Endothelial cell of umbilical vein (primary cell): Measurements from ENCODE around the gene ASS1. TPM values are rescaled to one million over a fixed set of nuclear protein-coding genes. Genes with fewer than 3 reads are reported as not detected.

ENCODE experiments used
- BruUV-seq: library from RNA; stranded (reverse); fragments of 400-500 nt; replicated peaks from 2 replicates; lab custom pipeline; 2021; lab: Mats Ljungman, UMichigan
- CTCF ChIA-PET: fragments of 300-600, 350-600 bp; sonication (Branson Sonifier 250); formaldehyde crosslinking; loops from one replicate; lab custom pipeline; 2021; ENCODE audit warnings: antibody characterized with exemption, inconsistent platforms; lab: Charles Lee
- POLR2A ChIA-PET: fragments of 300-600, 350-600 bp; sonication (Branson Sonifier 250); formaldehyde crosslinking; loops from one replicate; lab custom pipeline; 2021; ENCODE audit warnings: antibody characterized with exemption, inconsistent platforms; lab: Charles Lee
- DNase-seq: peaks from one replicate; pipeline ENCODE4 v3.0.0-alpha.2; 2011; ENCODE audit warnings: low read depth, low spot score
- FAIRE-seq: peaks from 2 replicates; lab custom pipeline; 2011; peaks lifted over from hg19 to GRCh38; lab: Jason Lieb, UNC
- H2AFZ ChIP-seq: 2 replicates; pipeline ENCODE4 v1.6.0; 2012; ENCODE audit warnings: low read depth, low read length, control low read depth, inconsistent platforms
- H3K27ac ChIP-seq: 2 replicates; pipeline ENCODE4 v1.5.1; 2011; ENCODE audit warnings: low read depth, mild to moderate bottlenecking, control low read depth, low read length, moderate library complexity; ENCODE audit not compliant: insufficient read depth
- H3K27me3 ChIP-seq, 2 experiments: 2 replicates each; pipeline versions ENCODE4 v1.6.0 to v1.6.1; 2011; ENCODE audit warnings: low read length in 2 of 2, mixed read lengths in 1 of 2; ENCODE audit not compliant: control insufficient read depth in 2 of 2, insufficient read depth in 2 of 2
- H3K36me3 ChIP-seq, 2 experiments: 2 replicates in 1 of 2; 3 replicates in 1 of 2; pipeline ENCODE4 v1.5.1; 2011; ENCODE audit warnings: low read length in 2 of 2, mild to moderate bottlenecking in 1 of 2, moderate library complexity in 1 of 2; ENCODE audit not compliant: control insufficient read depth in 2 of 2, insufficient read depth in 2 of 2; ENCODE audit errors: extremely low read depth in 1 of 2
- H3K4me1 ChIP-seq: 3 replicates; pipeline ENCODE4 v1.5.1; 2011; ENCODE audit warnings: mild to moderate bottlenecking, low read length; ENCODE audit not compliant: control insufficient read depth, insufficient read depth; ENCODE audit errors: extremely low read depth
- H3K4me2 ChIP-seq: 2 replicates; pipeline ENCODE4 v1.6.1; 2011; ENCODE audit warnings: low read length, control low read depth, mixed read lengths; ENCODE audit not compliant: insufficient read depth
- H3K4me3 ChIP-seq, 3 experiments: fragments of 200-600 bp in 1 of 3; sonication (generic), shearing (Covaris generic) in 1 of 3; replicated peaks in 1 of 3; 2 replicates each; pipeline ENCODE4 v1.5.1; 2011 to 2016; ENCODE audit warnings: control low read depth in 3 of 3, low read length in 3 of 3, mild to moderate bottlenecking in 2 of 3, inconsistent platforms in 1 of 3, low read depth in 1 of 3, moderate library complexity in 1 of 3; ENCODE audit not compliant: insufficient read depth in 1 of 3
- H3K79me2 ChIP-seq: 2 replicates; pipeline ENCODE4 v1.6.0; 2012; ENCODE audit warnings: low read length, inconsistent platforms; ENCODE audit not compliant: control insufficient read depth, insufficient read depth
- H3K9ac ChIP-seq: replicated peaks from 2 replicates; pipeline ENCODE3; 2011; ENCODE audit warnings: low read length, control low read depth; ENCODE audit not compliant: insufficient read depth; ENCODE audit errors: extremely low read depth
- H3K9me1 ChIP-seq: replicated peaks from 3 replicates; pipeline ENCODE4 v1.6.0; 2011; ENCODE audit warnings: mild to moderate bottlenecking, low read length; ENCODE audit not compliant: control insufficient read depth, insufficient read depth; ENCODE audit errors: extremely low read depth
- H3K9me3 ChIP-seq: replicated peaks from 2 replicates; pipeline ENCODE4 v1.5.1; 2012; ENCODE audit warnings: low read length, inconsistent platforms; ENCODE audit not compliant: control insufficient read depth, insufficient read depth
- H4K20me1 ChIP-seq: replicated peaks from 2 replicates; pipeline ENCODE3; 2011; ENCODE audit warnings: mild to moderate bottlenecking, low read length; ENCODE audit not compliant: control insufficient read depth, insufficient read depth; ENCODE audit errors: extremely low read depth
- CTCF ChIP-seq, 2 donors: IDR thresholded peaks; 1 replicate in 1 of 2; 2 replicates in 1 of 2; pipeline ENCODE4 v1.5.1; 2011; ENCODE audit warnings: low read length in 2 of 2, mild to moderate bottlenecking in 2 of 2, moderate library complexity in 2 of 2, control low read depth in 1 of 2, inconsistent platforms in 1 of 2, low read depth in 1 of 2; ENCODE audit not compliant: insufficient read depth in 1 of 2; ENCODE audit errors: extremely low read depth in 1 of 2
- EZH2 ChIP-seq: IDR thresholded peaks from 2 replicates; pipeline ENCODE4 v1.6.1; 2012; ENCODE audit warnings: borderline replicate concordance, low read depth, mild to moderate bottlenecking, moderate library complexity, low read length, inconsistent platforms; ENCODE audit not compliant: severe bottlenecking
- FOS ChIP-seq: IDR thresholded peaks from 2 replicates; pipeline ENCODE4 v1.6.1; 2011; ENCODE audit warnings: mild to moderate bottlenecking, low read length, moderate library complexity, borderline replicate concordance; ENCODE audit not compliant: insufficient read depth
- JUN ChIP-seq: IDR thresholded peaks from 2 replicates; pipeline ENCODE4 v1.6.1; 2011; ENCODE audit warnings: borderline replicate concordance, low read depth; ENCODE audit not compliant: insufficient read length, insufficient read depth
- MAX ChIP-seq: IDR thresholded peaks from 2 replicates; pipeline ENCODE4 v1.6.1; 2011; ENCODE audit not compliant: insufficient read depth, insufficient read length
- MYC ChIP-seq: IDR thresholded peaks from one replicate; pipeline ENCODE4 v1.6.1; 2011; ENCODE audit warnings: mild to moderate bottlenecking, low read depth, low read length
- dilution Hi-C: fragments of 300-500 bp; cut with MboI; formaldehyde crosslinking; loops from one replicate; pipeline ENCODE4 v1.15.0; 2019; ENCODE audit warnings: low sequenced_read_pairs; ENCODE audit not compliant: extremely low pct_ligation_motif_present
- intact Hi-C: fragments of 100-400 bp; cut with micrococcal nuclease; formaldehyde crosslinking; loops from one replicate; pipeline ENCODE4 v1.10.0; 2022
- polyA plus RNA-seq, 4 experiments: library from polyadenylated mRNA; depleted of rRNA in 3 of 4; stranded (reverse) in 3 of 4; unstranded in 1 of 4; fragments of >200 nt; gene quantifications; 2 replicates each; pipeline versions ENCODE4 v1.2.1 to v1.2.3, GENCODE V29; 2011 to 2012; ENCODE audit warnings: missing spikeins in 1 of 4
- total RNA-seq: library from RNA; stranded (reverse); gene quantifications from 2 replicates; pipeline ENCODE4 v1.2.3, GENCODE V29; 2021

Gene ASS1
- total and polyA plus RNA-seq, 2 donors (not counting 3 experiments of a cell fraction or from before 2014, with no cell fraction given) = 3.6 to 12.4 TPM

GRCh38 chr9:130418776-130419175 is 26.0 kb upstream of the ASS1 start:
- no peaks in the 10 kb centered on the region for H3K9me3 ChIP-seq
- H3K36me3 ChIP-seq = no peaks in the 10 kb centered on the region
- H3K27ac ChIP-seq = no peak overlapping the region
- H3K9ac ChIP-seq = no peak overlapping the region
- no peaks in the 10 kb centered on the region for H3K4me1 ChIP-seq
- intact Hi-C loops = no loop called here
- TF ChIP-seq CTCF (IDR thresholded peaks at IDR 0.05; ENCODE audit: extremely low read depth in 1 of 2, insufficient read depth in 1 of 2, low read depth in 1 of 2, low read length in 2 of 2) (no peak), FOS (no peak), MAX (no peak), JUN (no peak), MYC (no peak), EZH2 (no peak)
- no peak overlapping the region for H2AFZ ChIP-seq
- DNase-seq = no peak
- CTCF ChIA-PET = no interaction called here
- FAIRE-seq = no peak
- dilution Hi-C loops = no loop called here
- no peaks in the 10 kb centered on the region for H3K9me1 ChIP-seq
- H3K27me3 ChIP-seq = peaks cover 0 to 2% of the 10 kb centered on the region in 2 experiments
- BruUV-seq = no TSS peak
- H3K4me3 ChIP-seq = no peak overlapping the region
- POLR2A ChIA-PET = no interaction called here
- H3K4me2 ChIP-seq = no peak overlapping the region
- no peaks in the 10 kb centered on the region for H4K20me1 ChIP-seq
- no peaks in the 10 kb centered on the region for H3K79me2 ChIP-seq
